Fibroblast of skin of scalp (primary cell): Measurements from ENCODE around the gene UBD.

Source experiments
- DNase-seq: peaks from one replicate; pipeline ENCODE4 v3.0.0-alpha.2; 2013

UBD gene

GRCh38 chr6:29521006-29521680 is 38.4 kb downstream of the UBD start:
- no peak for DNase-seq

DNA sequence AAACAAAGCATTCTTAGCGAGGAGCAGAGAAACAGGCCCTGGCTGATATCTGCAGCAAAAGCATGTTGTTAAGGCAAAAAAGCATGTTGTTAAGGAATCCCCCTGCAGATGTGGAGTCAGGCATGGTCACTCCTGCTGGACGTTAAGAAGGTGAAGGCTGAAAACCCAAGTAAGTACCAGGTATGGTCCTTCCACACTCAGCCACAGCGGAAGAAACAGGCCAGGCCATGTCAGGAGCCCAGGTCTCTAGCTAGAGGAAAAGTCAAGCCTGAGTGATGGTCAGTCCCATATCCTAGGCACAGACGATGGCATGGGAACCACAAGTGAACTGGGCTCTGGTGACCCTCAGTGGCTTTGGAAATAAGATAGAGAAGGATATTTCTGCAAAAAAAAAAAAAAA is 39.3 kb downstream of the UBD start:
- DNase-seq: no peak

- no peak for DNase-seq
These were observed 40.1 kb downstream of the UBD start for GRCh38 chr6:29519291-29520010.

- DNase-seq: no peak
These were observed 41.6 kb downstream of the UBD start for GRCh38 chr6:29517728-29518440.

GRCh38 chr6:29517245-29517644 is 42.3 kb downstream of the UBD start:
- no peak for DNase-seq

DNA sequence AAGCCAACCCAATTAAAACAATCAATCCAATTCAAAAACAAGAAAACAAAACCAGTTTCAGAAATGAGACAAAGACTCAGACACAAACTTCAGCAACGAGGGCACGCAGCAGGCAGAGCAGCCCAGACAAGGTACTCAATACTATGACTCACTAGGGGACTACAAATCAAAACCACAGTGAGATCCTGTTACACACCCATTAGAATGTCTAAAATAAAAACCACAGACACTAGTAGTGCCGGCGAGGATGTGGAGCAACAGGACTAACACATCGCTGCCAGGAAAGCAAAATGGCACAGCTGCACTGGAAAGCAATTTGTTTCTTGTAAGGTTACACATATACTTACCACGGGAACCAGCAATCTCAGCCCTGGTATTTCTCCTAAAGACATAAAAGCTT is 43.4 kb downstream of the UBD start:
- DNase-seq: peak; percentile 32

DNA sequence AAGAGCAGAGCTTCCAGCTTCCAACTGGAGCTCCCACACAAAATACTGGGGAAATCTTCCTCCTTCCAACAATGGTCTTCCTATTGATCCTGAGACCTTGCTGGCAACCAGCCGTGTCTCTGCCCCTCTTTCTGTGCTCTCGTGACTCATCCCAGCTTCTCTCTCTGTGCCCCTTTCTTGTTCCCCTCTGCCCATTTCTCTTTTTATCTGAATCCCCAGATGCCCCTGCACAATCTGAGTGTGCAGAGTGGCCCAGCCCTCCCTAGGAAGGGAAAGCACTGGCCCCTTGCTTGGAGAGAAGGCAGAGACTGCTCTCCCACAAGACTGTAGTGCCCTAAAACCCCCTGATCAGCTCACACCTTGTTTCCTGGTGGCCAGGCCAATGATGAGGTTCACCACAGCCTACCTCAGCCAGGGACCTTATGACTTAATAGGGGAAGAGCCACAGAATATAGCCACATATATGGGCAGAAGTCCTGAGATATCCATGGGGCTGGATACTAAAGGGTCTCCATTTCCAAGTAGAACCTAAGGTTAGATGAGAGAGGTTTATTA is 48.7 kb downstream of the UBD start:
- DNase-seq: no peak

- DNase-seq: no peak
These were observed 49.3 kb downstream of the UBD start for GRCh38 chr6:29510202-29510601.

DNA sequence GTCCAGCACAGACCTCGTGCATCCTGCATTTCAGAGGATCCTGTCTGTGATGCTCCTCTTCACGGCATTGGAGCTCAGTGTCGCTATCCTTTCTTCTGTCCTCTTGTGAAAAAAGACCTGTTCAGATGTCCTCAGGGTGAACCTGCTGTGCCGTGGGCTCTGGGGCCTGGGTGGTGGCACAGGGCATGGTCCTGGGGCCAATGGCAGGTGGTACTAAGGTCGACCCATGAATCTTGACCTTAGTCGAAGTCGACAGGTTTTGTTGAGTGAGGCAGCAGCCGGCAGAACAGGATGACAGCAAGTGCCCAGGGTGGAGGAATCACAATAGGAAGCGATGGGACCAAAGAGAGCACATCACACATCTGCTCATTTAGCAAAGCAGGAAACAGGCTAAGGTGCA is 49.8 kb downstream of the UBD start:
- no peak for DNase-seq

DNA sequence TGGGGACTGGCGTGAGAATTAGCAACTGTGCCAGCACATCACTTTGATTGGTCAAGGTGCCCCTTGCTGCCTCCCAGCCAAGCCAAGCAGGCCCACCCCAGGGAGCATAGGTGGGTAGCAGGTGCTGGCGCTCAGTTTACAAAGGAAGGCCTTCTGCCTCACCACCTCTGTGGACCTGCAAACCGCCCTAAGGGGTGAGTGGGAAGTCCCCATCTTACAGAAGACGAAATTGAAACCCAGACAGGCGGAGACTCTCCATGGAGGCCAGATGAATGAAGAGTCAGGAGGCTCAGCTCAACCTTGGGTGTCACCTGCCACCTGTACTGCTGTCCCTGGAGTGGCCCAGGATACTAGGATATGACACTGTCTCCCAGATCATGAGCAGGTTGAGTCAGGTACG is 50.3 kb downstream of the UBD start:
- no peak for DNase-seq

- DNase-seq: no peak
These were observed 52.2 kb downstream of the UBD start for GRCh38 chr6:29507319-29507718.

- DNase-seq: no peak
These were observed 53.0 kb downstream of the UBD start for GRCh38 chr6:29506446-29507067.

DNA sequence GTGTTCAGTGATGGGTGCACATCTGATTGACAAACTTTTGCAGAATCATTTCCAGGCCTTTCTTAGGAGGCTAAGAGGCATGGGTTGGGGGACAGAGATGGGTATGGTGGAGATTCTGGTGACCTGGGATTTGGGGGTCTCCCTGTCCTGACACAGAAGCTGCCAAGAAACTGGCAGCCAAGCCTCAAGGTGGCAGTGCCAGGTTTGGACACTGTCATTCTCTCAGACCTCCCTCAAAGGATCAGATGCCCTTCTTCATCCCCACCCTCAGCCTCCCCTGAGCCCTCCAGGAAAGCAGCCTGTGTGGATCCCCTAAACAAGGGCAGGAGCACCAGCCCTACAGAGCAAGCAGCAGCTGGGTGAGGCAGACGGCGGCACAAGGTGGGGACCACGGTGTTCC is 53.7 kb downstream of the UBD start:
- no peak for DNase-seq
